ENCODE measurements around the gene TMEM69. TPM values are rescaled to one million over a fixed set of nuclear protein-coding genes. Genes with fewer than 3 reads are reported as not detected.

TMEM69 gene, protein sequence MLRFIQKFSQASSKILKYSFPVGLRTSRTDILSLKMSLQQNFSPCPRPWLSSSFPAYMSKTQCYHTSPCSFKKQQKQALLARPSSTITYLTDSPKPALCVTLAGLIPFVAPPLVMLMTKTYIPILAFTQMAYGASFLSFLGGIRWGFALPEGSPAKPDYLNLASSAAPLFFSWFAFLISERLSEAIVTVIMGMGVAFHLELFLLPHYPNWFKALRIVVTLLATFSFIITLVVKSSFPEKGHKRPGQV
- 14.1 and 14.4 TPM in 2 replicates for total RNA-seq

DNA sequence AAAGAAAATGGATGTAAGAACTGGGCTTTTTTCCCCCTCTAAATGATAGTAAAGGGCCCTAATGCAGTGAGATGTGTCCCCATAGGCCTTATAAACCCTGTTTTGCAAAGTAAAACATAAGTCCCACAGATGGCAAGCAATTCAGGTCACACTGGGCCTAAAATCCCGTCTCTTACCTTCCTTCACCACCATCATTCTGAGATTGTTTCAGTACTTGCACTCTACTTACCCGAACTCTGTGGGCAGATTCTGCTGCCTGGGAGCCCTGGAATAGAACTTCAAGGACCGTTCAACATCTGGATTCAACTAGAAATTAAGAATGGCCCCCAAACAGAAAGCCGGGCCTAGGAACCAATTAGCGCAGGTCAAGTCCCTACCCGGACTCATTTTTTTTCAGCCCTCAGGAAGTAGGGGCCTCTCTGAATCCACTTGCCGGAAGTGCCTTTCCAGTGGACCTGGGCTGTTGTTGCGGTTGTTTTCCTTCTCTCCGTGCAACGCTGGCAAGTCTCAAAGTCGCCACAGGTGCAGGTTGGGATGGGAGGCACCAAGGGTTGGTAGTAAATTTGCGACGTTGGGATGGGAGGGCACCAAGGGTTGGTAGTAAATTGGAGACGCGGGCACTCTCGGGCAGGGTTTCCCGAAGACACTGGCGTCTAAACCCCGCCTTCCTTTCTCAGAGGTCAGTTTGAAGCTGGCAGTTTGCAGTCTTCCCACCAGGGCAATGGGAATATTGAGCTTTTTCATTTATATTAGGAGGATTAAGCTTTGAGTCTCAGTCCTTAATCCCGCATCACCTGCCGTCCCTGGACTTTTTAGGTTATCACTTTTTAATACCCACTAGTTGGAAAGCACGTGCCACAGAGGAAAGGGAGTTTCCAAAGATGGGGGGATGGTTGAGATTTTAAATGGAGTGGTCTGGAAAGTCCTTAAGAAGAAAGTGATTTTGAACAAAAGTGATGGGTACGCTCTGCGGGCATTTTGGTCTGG, at the start of gene TMEM69:
TSS of gene TMEM69 (plus strand) at position 428 of the 987 bp plus-strand sequence. CDS start 2,888 bp downstream, outside the sequence.

GRCh38 chr1:45686288-45687013, 1.5 kb upstream of the TMEM69 start, which contains the start of gene GPBP1L1:
TSS of gene GPBP1L1 (minus strand) at chr1:45686533. CDS start at chr1:45659087, 27,446 bp downstream.

Other genes starting within 250 kb of the TMEM69 start
- 3.1 and 5.2 TPM in 2 replicates for gene TESK2, start 197.0 kb upstream of the TMEM69 start, total RNA-seq
- 0.36 and 2.7 TPM in 2 replicates for gene CCDC163, start 188.1 kb upstream of the TMEM69 start, total RNA-seq
- gene MMACHC, start 187.9 kb upstream of the TMEM69 start, total RNA-seq = 2.4 and 3.7 TPM in 2 replicates
- gene PRDX1, start 166.3 kb upstream of the TMEM69 start, total RNA-seq = 292 and 739 TPM in 2 replicates
- gene AKR1A1, start 137.4 kb upstream of the TMEM69 start, total RNA-seq = 84.6 and 90.2 TPM in 2 replicates
- 27.7 and 36.0 TPM in 2 replicates for gene NASP, start 104.1 kb upstream of the TMEM69 start, total RNA-seq
- gene CCDC17, start 64.1 kb upstream of the TMEM69 start, total RNA-seq = 0.68 and 1.2 TPM in 2 replicates
- gene GPBP1L1, start 1.6 kb upstream of the TMEM69 start, total RNA-seq = 157 and 163 TPM in 2 replicates
- 14.0 and 16.3 TPM in 2 replicates for gene IPP, start 62.5 kb downstream of the TMEM69 start, total RNA-seq
- gene MAST2, start 115.4 kb downstream of the TMEM69 start, total RNA-seq = 16.7 and 28.5 TPM in 2 replicates

Measured in nasal cavity respiratory epithelium epithelial cell of viscerocranial mucosa (primary cell).